Hepatocyte (in vitro differentiated cells): ENCODE data around the gene DNAJC1.

Experiments used
- CTCF ChIP-seq: fragments of 200-600 bp; sonication (generic); IDR thresholded peaks from 2 replicates; pipeline ENCODE4 v1.5.1; 2016; ENCODE audit warnings: antibody characterized with exemption, mild to moderate bottlenecking; ENCODE audit not compliant: poor library complexity
- EZH2 ChIP-seq: fragments of 200-600 bp; sonication (generic); IDR thresholded peaks from 2 replicates; pipeline ENCODE4 v1.6.1; 2016; ENCODE audit warnings: antibody characterized with exemption, mild to moderate bottlenecking, borderline replicate concordance
- EZH2phosphoT487 ChIP-seq: fragments of 200-600 bp; sonication (generic); IDR thresholded peaks from one replicate; pipeline ENCODE4 v1.6.1; 2018; ENCODE audit warnings: antibody characterized with exemption, mild to moderate bottlenecking, low read depth, moderate library complexity; ENCODE audit not compliant: unreplicated experiment, severe bottlenecking

GRCh38 chr10:21961847-21962246 is 41.7 kb downstream of the DNAJC1 start:
- TF ChIP-seq CTCF (no peak), EZH2 (no peak), EZH2phosphoT487 (no peak)
